MCF 10A (cell line): Measurements from ENCODE around the gene INVS. TPM values are rescaled to one million over a fixed set of nuclear protein-coding genes. Genes with fewer than 3 reads are reported as not detected.

Source experiments
- BruUV-seq: library from RNA; stranded (reverse); fragments of 400-500 nt; replicated peaks from 2 replicates; lab custom pipeline; 2021; lab: Mats Ljungman, UMichigan
- CTCF ChIA-PET: fragments of 300-600 bp; sonication (Branson Sonifier 250); formaldehyde crosslinking; extraction: SDS; loops from one replicate; lab custom pipeline; 2021; ENCODE audit warnings: antibody characterized with exemption, inconsistent platforms; lab: Yijun Ruan, JAX
- POLR2A ChIA-PET: fragments of 300-600, 350-650 bp; sonication (Branson Sonifier 250); formaldehyde crosslinking; extraction: SDS; loops from one replicate; lab custom pipeline; 2020; ENCODE audit warnings: antibody characterized with exemption, inconsistent platforms; lab: Yijun Ruan, JAX
- DNase-seq: peaks from one replicate; pipeline ENCODE4 v3.0.0-alpha.2; 2018; ENCODE audit not compliant: unreplicated experiment
- H3K27ac Mint-ChIP-seq: one replicate; pipeline ENCODE4 v1.8.0; 2022; ENCODE audit warnings: mild to moderate bottlenecking, low read depth, mixed read lengths; ENCODE audit not compliant: unreplicated experiment
- H3K27me3 Mint-ChIP-seq: one replicate; pipeline ENCODE4 v1.8.0; 2022; ENCODE audit warnings: mixed read lengths; ENCODE audit not compliant: insufficient read depth, unreplicated experiment
- H3K36me3 Mint-ChIP-seq: one replicate; pipeline ENCODE4 v1.8.0; 2022; ENCODE audit warnings: mild to moderate bottlenecking, moderate library complexity, mixed read lengths; ENCODE audit not compliant: insufficient read depth, unreplicated experiment
- H3K4me1 Mint-ChIP-seq: one replicate; pipeline ENCODE4 v1.8.0; 2022; ENCODE audit warnings: mixed read lengths; ENCODE audit not compliant: insufficient read depth, unreplicated experiment
- H3K4me3 Mint-ChIP-seq: one replicate; pipeline ENCODE4 v1.8.0; 2022; ENCODE audit warnings: mild to moderate bottlenecking, moderate library complexity, mixed read lengths; ENCODE audit not compliant: unreplicated experiment
- H3K9me3 Mint-ChIP-seq: one replicate; pipeline ENCODE4 v1.8.0; 2022; ENCODE audit warnings: mixed read lengths; ENCODE audit not compliant: unreplicated experiment
- CTCF ChIP-seq: fragments of 200-600 bp; IDR thresholded peaks from one replicate; pipeline ENCODE4 v1.8.0; 2022; ENCODE audit warnings: antibody characterized with exemption, mild to moderate bottlenecking; ENCODE audit not compliant: unreplicated experiment
- intact Hi-C: fragments of 100-400 bp; cut with micrococcal nuclease; formaldehyde crosslinking; loops from 2 replicates; pipeline ENCODE4 v1.14.1; 2022
- total RNA-seq: library from RNA; stranded (reverse); gene quantifications from 2 replicates; pipeline ENCODE4 v1.2.3, GENCODE V29; 2022

INVS gene
- total RNA-seq, 1 experiment from 2014 or later, result 21.9 TPM

GRCh38 chr9:100296407-100296806, 197.4 kb downstream of the INVS start:
- Mint-ChIP-seq H3K9me3 (no peaks in the 10 kb centered on the region), H3K4me3 (no peak overlapping the region), H3K36me3 (peaks cover 85% of the 10 kb centered on the region), H3K4me1 (no peaks in the 10 kb centered on the region), H3K27ac (no peak overlapping the region), H3K27me3 (no peaks in the 10 kb centered on the region)
- no TSS peak for BruUV-seq
- CTCF ChIA-PET, result interaction anchor here (0.7 to 1.5 kb wide), 6 partner anchors 17 to 1112 kb away, joined by 3 to 5 read pairs (median 3); no protein-coding TSS in a partner anchor
- no peak for TF ChIP-seq CTCF
- DNase-seq, result no peak
- intact Hi-C loops, result no loop called here
- POLR2A ChIA-PET, result interaction anchor here (0.7 to 1.2 kb wide), 5 partner anchors 8 to 1078 kb away, joined by 3 to 4 read pairs (median 3); no protein-coding TSS in a partner anchor

- H3K4me1 Mint-ChIP-seq, result no peaks in the 10 kb centered on the region
- H3K4me3 Mint-ChIP-seq, result no peak overlapping the region
- H3K27ac Mint-ChIP-seq, result peak overlapping the region; percentile 82
- peaks cover 87% of the 10 kb centered on the region for H3K36me3 Mint-ChIP-seq
- ChIA-PET CTCF (interaction anchor here (0.8 to 1.1 kb wide), 2 partner anchors 23 to 25 kb away, joined by 3 to 5 read pairs; no protein-coding TSS in a partner anchor), POLR2A (interaction anchor here (0.7 kb wide), 1 partner anchor 218 kb away, joined by 4 read pairs; no protein-coding TSS in a partner anchor)
- no TSS peak for BruUV-seq
- intact Hi-C loops, result no loop called here
- H3K27me3 Mint-ChIP-seq, result no peaks in the 10 kb centered on the region
- TF ChIP-seq CTCF, result no peak
- DNase-seq, result no peak
- H3K9me3 Mint-ChIP-seq, result no peaks in the 10 kb centered on the region
These were observed 199.3 kb downstream of the INVS start for GRCh38 chr9:100298378-100298777.

GRCh38 chr9:100303747-100304146, 204.7 kb downstream of the INVS start:
- Mint-ChIP-seq H3K4me1 (no peaks in the 10 kb centered on the region), H3K36me3 (peaks cover 86% of the 10 kb centered on the region), H3K27ac (no peak overlapping the region), H3K4me3 (no peak overlapping the region), H3K27me3 (no peaks in the 10 kb centered on the region), H3K9me3 (no peaks in the 10 kb centered on the region)
- BruUV-seq, result no TSS peak
- ChIA-PET POLR2A (interaction anchor here (1.1 kb wide), 1 partner anchor 20 kb away, joined by 4 read pairs; no protein-coding TSS in a partner anchor), CTCF (interaction anchor here (0.6 kb wide), 1 partner anchor 20 kb away, joined by 3 read pairs; no protein-coding TSS in a partner anchor)
- intact Hi-C loops, result no loop called here
- no peak for TF ChIP-seq CTCF
- no peak for DNase-seq

GRCh38 chr9:100306283-100306682, 207.2 kb downstream of the INVS start:
- H3K4me3 Mint-ChIP-seq, result no peak overlapping the region
- POLR2A ChIA-PET, result no interaction called here
- no peaks in the 10 kb centered on the region for H3K27me3 Mint-ChIP-seq
- DNase-seq, result no peak
- CTCF ChIA-PET, result interaction anchor here (0.6 to 1.0 kb wide), 3 partner anchors 18 to 44 kb away, joined by 3 to 5 read pairs (median 3); no protein-coding TSS in a partner anchor
- BruUV-seq, result no TSS peak
- intact Hi-C loops, result no loop called here
- H3K9me3 Mint-ChIP-seq, result no peaks in the 10 kb centered on the region
- H3K36me3 Mint-ChIP-seq, result peaks cover 83% of the 10 kb centered on the region
- no peak overlapping the region for H3K27ac Mint-ChIP-seq
- peaks cover 6% of the 10 kb centered on the region for H3K4me1 Mint-ChIP-seq
- TF ChIP-seq CTCF, result no peak
